H1 (cell line): ENCODE data around the gene LBH. TPM values are rescaled to one million over a fixed set of nuclear protein-coding genes. Genes with fewer than 3 reads are reported as not detected.

ENCODE experiments used
- CTCF ChIA-PET: fragments of 300-600 bp; sonication (Branson Sonifier 250); formaldehyde crosslinking; loops from one replicate; lab custom pipeline; 2021; ENCODE audit not compliant: partially characterized antibody; lab: Charles Lee
- POLR2A ChIA-PET: fragments of 300-600 bp; sonication (Branson Sonifier 250); formaldehyde crosslinking; loops from one replicate; lab custom pipeline; 2021; ENCODE audit warnings: inconsistent platforms; ENCODE audit not compliant: partially characterized antibody; lab: Charles Lee
- DNase-seq, 2 experiments: peaks; one replicate each; pipeline versions ENCODE4 v3.0.0 to v3.0.0-alpha.2; 2010 to 2022; ENCODE audit warnings: low spot score in 2 of 2, low read depth in 1 of 2, mixed read lengths in 1 of 2
- FAIRE-seq: peaks from 2 replicates; lab custom pipeline; 2011; peaks lifted over from hg19 to GRCh38; lab: Jason Lieb, UNC
- H2AFZ ChIP-seq: 2 replicates; pipeline ENCODE4 v1.8.1; 2012; ENCODE audit warnings: low read length, inconsistent platforms
- H2AK5ac ChIP-seq: 2 replicates; pipeline ENCODE4 v1.6.1; 2013; ENCODE audit warnings: low read depth, low read length
- H2BK120ac ChIP-seq: replicated peaks from 2 replicates; pipeline ENCODE3; 2013; ENCODE audit warnings: low read depth, low read length, inconsistent platforms
- H2BK12ac ChIP-seq: 2 replicates; pipeline ENCODE4 v1.6.1; 2013; ENCODE audit warnings: low read depth, low read length
- H2BK15ac ChIP-seq: 2 replicates; pipeline ENCODE4 v1.6.1; 2013; ENCODE audit warnings: low read length
- H2BK20ac ChIP-seq: 2 replicates; pipeline ENCODE4 v1.6.1; 2013; ENCODE audit warnings: low read length
- H2BK5ac ChIP-seq: 2 replicates; pipeline ENCODE4 v1.6.1; 2013; ENCODE audit warnings: low read depth, low read length
- H3K14ac ChIP-seq: 2 replicates; pipeline ENCODE4 v1.6.1; 2013; ENCODE audit warnings: inconsistent platforms; ENCODE audit not compliant: insufficient read length
- H3K18ac ChIP-seq: 2 replicates; pipeline ENCODE4 v1.6.1; 2013; ENCODE audit warnings: low read length; ENCODE audit errors: extremely low read depth
- H3K23ac ChIP-seq: 2 replicates; pipeline ENCODE4 v1.6.1; 2013; ENCODE audit warnings: inconsistent platforms; ENCODE audit not compliant: insufficient read length
- H3K23me2 ChIP-seq: 2 replicates; pipeline ENCODE4 v1.6.1; 2013; ENCODE audit warnings: low read depth, low read length
- H3K27ac ChIP-seq: 2 replicates; pipeline ENCODE4 v1.6.1; 2011; ENCODE audit warnings: low read depth, low read length, inconsistent platforms
- H3K27me3 ChIP-seq, 4 experiments: replicated peaks in 1 of 4; 1 replicate in 1 of 4; 2 replicates in 3 of 4; pipeline versions ENCODE4 v1.6.1 to v1.8.1; 2011 to 2013; ENCODE audit warnings: low read length in 3 of 4, mild to moderate bottlenecking in 3 of 4, inconsistent platforms in 2 of 4, mixed read lengths in 2 of 4, moderate library complexity in 1 of 4; ENCODE audit not compliant: control insufficient read depth in 3 of 4, insufficient read depth in 3 of 4; ENCODE audit errors: extremely low read depth in 1 of 4
- H3K36me3 ChIP-seq, 4 experiments: 2 replicates each; pipeline versions ENCODE4 v1.6.1 to v1.8.1; 2011 to 2013; ENCODE audit warnings: mild to moderate bottlenecking in 4 of 4, low read length in 3 of 4, moderate library complexity in 2 of 4, control low read depth in 1 of 4, inconsistent platforms in 1 of 4; ENCODE audit not compliant: insufficient read depth in 4 of 4, control insufficient read depth in 2 of 4
- H3K4ac ChIP-seq: replicated peaks from 2 replicates; pipeline ENCODE3; 2013; ENCODE audit warnings: low read length, low read depth, mixed read lengths, inconsistent platforms; ENCODE audit not compliant: insufficient read length
- H3K4me1 ChIP-seq, 4 experiments: replicated peaks in 1 of 4; 1 replicate in 1 of 4; 2 replicates in 3 of 4; pipeline versions ENCODE4 v1.6.1 to v1.8.1; 2011 to 2013; ENCODE audit warnings: low read length in 3 of 4, inconsistent platforms in 2 of 4, mixed read lengths in 1 of 4; ENCODE audit not compliant: insufficient read depth in 4 of 4, control insufficient read depth in 3 of 4
- H3K4me2 ChIP-seq, 2 experiments: 2 replicates each; pipeline versions ENCODE4 v1.6.1 to v1.8.1; 2011 to 2013; ENCODE audit warnings: low read depth in 2 of 2, low read length in 2 of 2, control low read depth in 1 of 2, inconsistent platforms in 1 of 2, mild to moderate bottlenecking in 1 of 2; ENCODE audit not compliant: insufficient read depth in 1 of 2
- H3K4me3 ChIP-seq, 4 experiments: fragments of 200-600, 300-600 bp in 1 of 4; sonication (generic), shearing (Covaris generic), sonication (Bioruptor Twin) in 1 of 4; 2 replicates each; pipeline versions ENCODE4 v1.5.1 to v1.8.1; 2011 to 2016; ENCODE audit warnings: low read length in 4 of 4, low read depth in 3 of 4, control low read depth in 2 of 4, inconsistent platforms in 2 of 4, mild to moderate bottlenecking in 2 of 4, mixed read lengths in 1 of 4, moderate library complexity in 1 of 4; ENCODE audit not compliant: insufficient read depth in 2 of 4; ENCODE audit errors: extremely low read depth in 1 of 4
- H3K56ac ChIP-seq: replicated peaks from 2 replicates; pipeline ENCODE3; 2013; ENCODE audit warnings: low read depth, mild to moderate bottlenecking, mixed read lengths, low read length, inconsistent platforms; ENCODE audit not compliant: insufficient read length
- H3K79me1 ChIP-seq: 2 replicates; pipeline ENCODE4 v1.6.1; 2013; ENCODE audit warnings: low read depth, low read length, control low read depth
- H3K79me2 ChIP-seq, 2 experiments: 2 replicates each; pipeline versions ENCODE4 v1.6.1 to v1.8.1; 2012 to 2013; ENCODE audit warnings: low read length in 2 of 2, mild to moderate bottlenecking in 2 of 2, inconsistent platforms in 1 of 2; ENCODE audit not compliant: insufficient read depth in 2 of 2, control insufficient read depth in 1 of 2
- H3K9ac ChIP-seq, 4 experiments: replicated peaks in 1 of 4; 1 replicate in 1 of 4; 2 replicates in 3 of 4; pipeline versions ENCODE4 v1.6.1 to v1.8.1; 2011 to 2013; ENCODE audit warnings: low read depth in 3 of 4, low read length in 3 of 4, control low read depth in 2 of 4, mild to moderate bottlenecking in 2 of 4, moderate library complexity in 2 of 4, inconsistent platforms in 1 of 4; ENCODE audit errors: extremely low read depth in 1 of 4
- H3K9me3 ChIP-seq, 2 experiments: 2 replicates each; pipeline versions ENCODE4 v1.6.1 to v1.8.1; 2012 to 2013; ENCODE audit warnings: mild to moderate bottlenecking in 2 of 2, moderate library complexity in 2 of 2, control low read depth in 1 of 2, inconsistent platforms in 1 of 2, low read depth in 1 of 2, low read length in 1 of 2, mixed read lengths in 1 of 2; ENCODE audit not compliant: insufficient read depth in 2 of 2
- H4K20me1 ChIP-seq, 2 experiments: replicated peaks in 1 of 2; 2 replicates each; pipeline versions ENCODE3 to v1.8.1; 2011 to 2013; ENCODE audit warnings: inconsistent platforms in 2 of 2, low read length in 2 of 2, mild to moderate bottlenecking in 1 of 2; ENCODE audit not compliant: insufficient read depth in 2 of 2, control insufficient read depth in 1 of 2
- H4K5ac ChIP-seq: 2 replicates; pipeline ENCODE4 v1.6.1; 2013; ENCODE audit warnings: low read length, low read depth, mixed read lengths, inconsistent platforms; ENCODE audit not compliant: insufficient read length
- H4K8ac ChIP-seq: 2 replicates; pipeline ENCODE4 v1.8.0; 2013; ENCODE audit warnings: mild to moderate bottlenecking, moderate library complexity, low read length, inconsistent platforms; ENCODE audit not compliant: insufficient read depth; ENCODE audit errors: extremely low read depth
- H4K91ac ChIP-seq: replicated peaks from 2 replicates; pipeline ENCODE3; 2013; ENCODE audit warnings: low read length, mixed read lengths, inconsistent platforms; ENCODE audit not compliant: insufficient read length
- CEBPB ChIP-seq: IDR thresholded peaks from 2 replicates; pipeline ENCODE4 v1.6.1; 2012; ENCODE audit warnings: low read depth, low read length
- HDAC6 ChIP-seq: IDR thresholded peaks from one replicate; pipeline ENCODE4 v1.7.1; 2012; ENCODE audit warnings: low read depth, mild to moderate bottlenecking, inconsistent platforms, low read length, moderate library complexity
- SIX5 ChIP-seq: IDR thresholded peaks from 2 replicates; pipeline ENCODE4 v1.6.1; 2011; ENCODE audit warnings: mild to moderate bottlenecking, low read depth, low read length
- whole genome bisulfite sequencing, 2 experiments: shearing (Covaris generic) in 1 of 2; methylation state at CpG; one replicate each; pipeline versions ENCODE4 v1.1.6 to v1.1.7; 2013 to 2015; ENCODE audit warnings: low lambda C conversion rate in 2 of 2, mixed read lengths in 2 of 2, inconsistent platforms in 1 of 2, low coverage in 1 of 2, missing lambda C conversion rate in 1 of 2; ENCODE audit not compliant: insufficient replicate concordance in 2 of 2, insufficient coverage in 1 of 2, insufficient read length in 1 of 2; ENCODE audit errors: extremely low coverage in 1 of 2, missing lambda C conversion rate in 1 of 2; 5-methylcytosine and 5-hydroxymethylcytosine counted together
- polyA plus RNA-seq, 7 experiments: library from polyadenylated mRNA; depleted of rRNA in 3 of 7; stranded (reverse) in 5 of 7; unstranded in 2 of 7; fragments of >200 nt in 5 of 7; fragments of 200-250 nt in 2 of 7; gene quantifications; 1 replicate in 5 of 7; 2 replicates in 1 of 7; 4 replicates in 1 of 7; pipeline versions ENCODE4 v1.2.1 to v1.2.3, GENCODE V29; 2011 to 2013; ENCODE audit warnings: missing spikeins in 2 of 7, mixed read lengths in 2 of 7
- total RNA-seq: library from RNA; stranded (reverse); fragmentation: NEBNext Ultra II Directional; extraction: Animal tissue kit (Norgen Biotek cat#: 25700); gene quantifications from 2 replicates; pipeline ENCODE4 v1.2.1, GENCODE V29; 2021

The LBH gene
- total and polyA plus RNA-seq, 2 of the 8 experiments (the other 6 are each of a cell fraction or from before 2014, with no cell fraction given): 25.7 to 34.5 TPM

GRCh38 chr2:30235008-30235655 lies 3.8 kb downstream of the LBH start:
- ChIA-PET POLR2A (no interaction called here), CTCF (interaction anchor here (0.6 to 2.4 kb wide), 5 partner anchors 26 to 1173 kb away, joined by 3 to 6 read pairs (median 3); no protein-coding TSS in a partner anchor)
- no peak overlapping the region for H3K14ac ChIP-seq
- H2AK5ac ChIP-seq: no peak overlapping the region
- H2BK5ac ChIP-seq: no peak overlapping the region
- no peak overlapping the region for H3K4me3 ChIP-seq
- no peak overlapping the region for H3K4me2 ChIP-seq
- no peak overlapping the region for H2AFZ ChIP-seq
- H3K27me3 ChIP-seq: peaks cover 0 to 16% (median 12%) of the 10 kb centered on the region in 4 experiments; a peak in 6 of 7 replicates
- WGBS, 2 experiments: 94% methylated on average over 6 of the region's 6 CpGs; no CpG with 5 or more reads in 1 of the 2 experiments
- H2BK20ac ChIP-seq: no peak overlapping the region
- H4K20me1 ChIP-seq: peaks cover 2% of the 10 kb centered on the region in 2 experiments
- no peak for FAIRE-seq
- peaks cover 19% of the 10 kb centered on the region for H3K23me2 ChIP-seq
- H3K9me3 ChIP-seq: no peaks in the 10 kb centered on the region
- H2BK15ac ChIP-seq: no peak overlapping the region
- peaks cover 0 to 3% (median under 1%) of the 10 kb centered on the region in 4 experiments; a peak in 1 of 8 replicates for H3K36me3 ChIP-seq
- H3K4me1 ChIP-seq: peaks cover 0 to 9% (median 5%) of the 10 kb centered on the region in 4 experiments; a peak in 4 of 7 replicates
- TF ChIP-seq SIX5: no peak
- TF ChIP-seq CEBPB: no peak
- no peak for TF ChIP-seq HDAC6
- H4K8ac ChIP-seq: no peak overlapping the region
- no peak overlapping the region for H2BK120ac ChIP-seq
- no peaks in the 10 kb centered on the region; a peak in 1 of 4 replicates for H3K79me2 ChIP-seq
- DNase-seq: no peak
- H2BK12ac ChIP-seq: no peak overlapping the region
- H3K27ac ChIP-seq: no peak overlapping the region
- H3K4ac ChIP-seq: no peak overlapping the region
- no peak overlapping the region for H4K5ac ChIP-seq
- H3K9ac ChIP-seq: no peak overlapping the region
- no peaks in the 10 kb centered on the region for H3K79me1 ChIP-seq
- no peak overlapping the region for H3K18ac ChIP-seq
- no peak overlapping the region for H3K23ac ChIP-seq
- no peak overlapping the region for H4K91ac ChIP-seq
- H3K56ac ChIP-seq: no peak overlapping the region
